ENCODE data around the gene GRPR.

GRPR gene

GRCh38 chrX:16136080-16136479, 12.7 kb downstream of the GRPR start:
- H3K4me3 ChIP-seq (ENCODE audit: low read depth, low read length) = no peak overlapping the region
- TF ChIP-seq, protein P1, sequence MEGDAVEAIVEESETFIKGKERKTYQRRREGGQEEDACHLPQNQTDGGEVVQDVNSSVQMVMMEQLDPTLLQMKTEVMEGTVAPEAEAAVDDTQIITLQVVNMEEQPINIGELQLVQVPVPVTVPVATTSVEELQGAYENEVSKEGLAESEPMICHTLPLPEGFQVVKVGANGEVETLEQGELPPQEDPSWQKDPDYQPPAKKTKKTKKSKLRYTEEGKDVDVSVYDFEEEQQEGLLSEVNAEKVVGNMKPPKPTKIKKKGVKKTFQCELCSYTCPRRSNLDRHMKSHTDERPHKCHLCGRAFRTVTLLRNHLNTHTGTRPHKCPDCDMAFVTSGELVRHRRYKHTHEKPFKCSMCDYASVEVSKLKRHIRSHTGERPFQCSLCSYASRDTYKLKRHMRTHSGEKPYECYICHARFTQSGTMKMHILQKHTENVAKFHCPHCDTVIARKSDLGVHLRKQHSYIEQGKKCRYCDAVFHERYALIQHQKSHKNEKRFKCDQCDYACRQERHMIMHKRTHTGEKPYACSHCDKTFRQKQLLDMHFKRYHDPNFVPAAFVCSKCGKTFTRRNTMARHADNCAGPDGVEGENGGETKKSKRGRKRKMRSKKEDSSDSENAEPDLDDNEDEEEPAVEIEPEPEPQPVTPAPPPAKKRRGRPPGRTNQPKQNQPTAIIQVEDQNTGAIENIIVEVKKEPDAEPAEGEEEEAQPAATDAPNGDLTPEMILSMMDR (IDR thresholded peaks at IDR 0.05; ENCODE audit: borderline replicate concordance, insufficient read depth, low read depth, low read length) = no peak

GRCh38 chrX:16137416-16138107, 14.2 kb downstream of the GRPR start:
- no peak overlapping the region for H3K4me3 ChIP-seq (ENCODE audit: low read depth, low read length)
- TF ChIP-seq, protein P1 (IDR thresholded peaks at IDR 0.05; ENCODE audit: borderline replicate concordance, insufficient read depth, low read depth, low read length) = no peak

- H3K4me3 ChIP-seq (ENCODE audit: low read depth, low read length) = no peak overlapping the region
- TF ChIP-seq, protein P1 (IDR thresholded peaks at IDR 0.05; ENCODE audit: borderline replicate concordance, insufficient read depth, low read depth, low read length) = peak; percentile 47; the same call in 1 of the 2 replicates
Observed at GRCh38 chrX:16138108-16138427, 14.7 kb downstream of the GRPR start.

GRCh38 chrX:16140448-16140847, 17.1 kb downstream of the GRPR start:
- TF ChIP-seq, protein P1 (IDR thresholded peaks at IDR 0.05; ENCODE audit: borderline replicate concordance, insufficient read depth, low read depth, low read length) = no peak
- no peak overlapping the region for H3K4me3 ChIP-seq (ENCODE audit: low read depth, low read length)

GRCh38 chrX:16140983-16141382, 17.6 kb downstream of the GRPR start:
- TF ChIP-seq, protein P1 (IDR thresholded peaks at IDR 0.05; ENCODE audit: borderline replicate concordance, insufficient read depth, low read depth, low read length) = no peak

GRCh38 chrX:16141422-16142245, 18.3 kb downstream of the GRPR start:
- H3K4me3 ChIP-seq (ENCODE audit: low read depth, low read length) = no peak overlapping the region
- TF ChIP-seq, protein P1 (IDR thresholded peaks at IDR 0.05; ENCODE audit: borderline replicate concordance, insufficient read depth, low read depth, low read length) = no peak

More at GRCh38 chrX:16140983-16141382, 17.6 kb downstream of the GRPR start:
- no peak overlapping the region for H3K4me3 ChIP-seq (ENCODE audit: low read depth, low read length)

DNA sequence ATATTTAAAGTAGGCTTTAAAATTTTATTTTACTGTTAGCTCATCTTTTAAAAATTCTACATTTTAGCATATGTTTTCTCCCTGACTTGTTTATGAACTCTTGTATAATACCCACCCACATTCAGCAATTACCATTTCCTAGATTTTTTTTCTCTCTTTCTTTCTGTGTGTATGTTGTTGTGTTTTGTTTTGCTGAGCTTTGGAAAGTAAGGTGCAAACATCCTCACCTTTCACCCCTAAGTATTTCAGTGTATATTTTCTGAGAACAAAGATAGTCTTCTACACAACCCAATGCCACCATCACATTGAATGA, 18.8 kb downstream of the GRPR start:
- TF ChIP-seq, protein P1 (IDR thresholded peaks at IDR 0.05; ENCODE audit: borderline replicate concordance, insufficient read depth, low read depth, low read length) = no peak

More for the DNA sequence above, 18.8 kb downstream of the GRPR start:
- H3K4me3 ChIP-seq (ENCODE audit: low read depth, low read length) = no peak overlapping the region

Data from GM12875 (cell line).